RWPE2 (cell line): ENCODE measurements around the gene LKAAEAR1.

Experiments
- ATAC-seq: fragments of 200-7000 bp; cut with Tn5 transposase; 3 replicates; pipeline ENCODE4 v1.9.1; 2021; ENCODE audit warnings: low read depth
- DNase-seq: peaks from one replicate; pipeline ENCODE4 v3.0.0-alpha.2; 2020; ENCODE audit warnings: low spot score
- H3K27ac ChIP-seq: fragments of 450-650 bp; 2 replicates; pipeline ENCODE4 v1.5.1; 2017; ENCODE audit warnings: mild to moderate bottlenecking; ENCODE audit not compliant: poor library complexity, severe bottlenecking
- H3K27me3 ChIP-seq: fragments of 250-450 bp; sonication (Bioruptor Pico); 2 replicates; pipeline ENCODE4 v1.5.1; 2021; ENCODE audit warnings: mild to moderate bottlenecking, moderate library complexity; ENCODE audit not compliant: insufficient read depth, poor library complexity, severe bottlenecking
- H3K36me3 ChIP-seq: fragments of 250-450 bp; sonication (Bioruptor Pico); 2 replicates; pipeline ENCODE4 v1.5.1; 2020; ENCODE audit warnings: low read depth, mild to moderate bottlenecking, moderate library complexity
- H3K4me1 ChIP-seq: fragments of 250-450 bp; sonication (Bioruptor Pico); 2 replicates; pipeline ENCODE4 v1.5.1; 2021; ENCODE audit warnings: mild to moderate bottlenecking, moderate library complexity; ENCODE audit not compliant: insufficient read depth, poor library complexity, severe bottlenecking
- H3K4me3 ChIP-seq: fragments of 250-450 bp; sonication (Bioruptor Pico); 2 replicates; pipeline ENCODE4 v1.5.1; 2021; ENCODE audit warnings: mild to moderate bottlenecking, moderate library complexity; ENCODE audit not compliant: severe bottlenecking
- H3K9me3 ChIP-seq: fragments of 250-450 bp; sonication (Bioruptor Pico); 2 replicates; pipeline ENCODE4 v1.5.1; 2021; ENCODE audit warnings: mild to moderate bottlenecking, moderate library complexity; ENCODE audit not compliant: severe bottlenecking
- CTCF ChIP-seq: fragments of 450-650 bp; IDR thresholded peaks from one replicate; pipeline ENCODE4 v1.5.1; 2017; ENCODE audit warnings: mild to moderate bottlenecking, moderate library complexity; ENCODE audit not compliant: poor library complexity, severe bottlenecking

The LKAAEAR1 gene

GRCh38 chr20:64100566-64100888 is 16.3 kb upstream of the LKAAEAR1 start:
- H3K36me3 ChIP-seq = no peaks in the 10 kb centered on the region

GRCh38 chr20:64099880-64100565 is 15.8 kb upstream of the LKAAEAR1 start:
- Histone ChIP-seq H3K9me3 (no peaks in the 10 kb centered on the region), H3K36me3 (no peaks in the 10 kb centered on the region), H3K4me1 (no peaks in the 10 kb centered on the region), H3K27me3 (peaks cover 44% of the 10 kb centered on the region), H3K27ac (no peak overlapping the region), H3K4me3 (no peak overlapping the region)
- DNase-seq (no peak), ATAC-seq (no peak)
- no peak for TF ChIP-seq CTCF

More at GRCh38 chr20:64100566-64100888, 16.3 kb upstream of the LKAAEAR1 start:
- Histone ChIP-seq H3K27me3 (peaks cover 44% of the 10 kb centered on the region), H3K27ac (no peak overlapping the region), H3K4me3 (no peak overlapping the region), H3K4me1 (no peaks in the 10 kb centered on the region), H3K9me3 (no peaks in the 10 kb centered on the region)
- TF ChIP-seq CTCF = no peak
- no peak for DNase-seq
- no peak for ATAC-seq

GRCh38 chr20:64099086-64099786 is 15.0 kb upstream of the LKAAEAR1 start:
- Histone ChIP-seq H3K27ac (no peak overlapping the region), H3K4me1 (no peaks in the 10 kb centered on the region), H3K4me3 (no peak overlapping the region), H3K36me3 (no peaks in the 10 kb centered on the region), H3K9me3 (no peaks in the 10 kb centered on the region), H3K27me3 (peaks cover 44% of the 10 kb centered on the region)
- TF ChIP-seq CTCF = no peak
- DNase-seq (no peak), ATAC-seq (no peak)

GRCh38 chr20:64098471-64099013 is 14.3 kb upstream of the LKAAEAR1 start:
- Histone ChIP-seq H3K4me1 (no peaks in the 10 kb centered on the region), H3K4me3 (no peak overlapping the region), H3K9me3 (no peaks in the 10 kb centered on the region), H3K27ac (no peak overlapping the region), H3K36me3 (no peaks in the 10 kb centered on the region), H3K27me3 (peaks cover 37% of the 10 kb centered on the region)
- DNase-seq (no peak), ATAC-seq (no peak)
- TF ChIP-seq CTCF = no peak

- Histone ChIP-seq H3K36me3 (no peaks in the 10 kb centered on the region), H3K27ac (no peak overlapping the region), H3K4me3 (no peak overlapping the region), H3K27me3 (peaks cover 17% of the 10 kb centered on the region), H3K4me1 (no peaks in the 10 kb centered on the region), H3K9me3 (no peaks in the 10 kb centered on the region)
- TF ChIP-seq CTCF = no peak
- ATAC-seq (no peak), DNase-seq (no peak)
Observed at GRCh38 chr20:64096535-64096934, 12.3 kb upstream of the LKAAEAR1 start.
